Gastrocnemius medialis (tissue), 4 donors: ENCODE results near the gene CYTH1.

Source experiments
- POLR2A ChIP-seq, 2 donors: fragments of 450-650 bp; IDR thresholded peaks; one replicate each; pipeline ENCODE4 v1.6.1; 2017; ENCODE audit warnings: antibody characterized with exemption in 2 of 2, mild to moderate bottlenecking in 2 of 2, moderate library complexity in 2 of 2
- TF ChIP-seq, protein P1 (sequence below), 5 experiments: fragments of 450-650 bp in 3 of 5; fragments of 200-600 bp in 2 of 5; sonication (generic) in 2 of 5; IDR thresholded peaks in 4 of 5; conservative IDR thresholded peaks in 1 of 5; 1 replicate in 4 of 5; 2 replicates in 1 of 5; pipeline ENCODE4 v1.5.1; 2016 to 2019; ENCODE audit warnings: antibody characterized with exemption in 5 of 5, mild to moderate bottlenecking in 3 of 5, moderate library complexity in 3 of 5

DNA sequence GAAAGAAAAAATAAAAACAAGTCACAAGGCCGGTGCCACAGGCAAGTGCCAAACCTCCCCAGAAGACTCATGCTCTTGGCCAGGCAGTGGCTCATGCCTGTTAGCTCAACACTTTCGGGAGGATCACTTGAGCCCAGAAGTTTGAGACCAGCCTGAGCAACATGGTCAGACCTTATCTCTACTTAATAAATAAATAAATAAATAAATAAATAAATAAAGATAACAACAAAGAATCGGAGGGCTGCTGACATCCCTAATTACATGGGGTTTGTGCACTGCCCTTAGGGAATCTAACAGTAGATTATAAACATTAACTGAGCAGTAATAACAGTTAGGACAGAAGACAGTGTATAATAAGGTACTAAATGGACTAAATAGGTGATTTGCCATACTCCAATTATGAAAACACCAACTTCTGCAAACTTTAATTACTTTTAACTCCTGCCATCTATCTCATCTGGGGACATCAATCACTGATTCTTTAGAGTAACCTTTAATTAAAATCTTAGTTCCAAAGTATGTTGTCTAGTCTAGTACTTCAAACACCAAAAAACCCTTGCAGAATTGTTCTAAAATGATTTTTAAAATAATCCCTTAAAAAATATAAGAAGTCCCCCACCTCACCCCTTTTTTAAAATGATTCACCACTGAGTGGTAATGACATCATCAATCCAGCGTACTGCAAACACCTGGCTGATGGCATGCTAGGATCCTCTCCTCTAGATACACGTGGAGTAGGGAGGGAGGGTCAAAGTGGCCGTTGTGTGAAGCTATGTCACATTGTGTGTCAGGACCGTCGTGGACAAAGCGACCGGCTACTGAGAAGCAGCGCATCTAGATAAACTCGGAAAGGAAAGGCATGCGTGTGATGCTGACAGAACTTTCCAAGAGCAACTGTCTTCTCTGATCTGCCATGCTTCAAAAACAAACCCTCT lies 28.5 kb downstream of the CYTH1 start:
- no peak for TF ChIP-seq POLR2A (IDR thresholded peaks at IDR 0.05)
- TF ChIP-seq, protein P1, sequence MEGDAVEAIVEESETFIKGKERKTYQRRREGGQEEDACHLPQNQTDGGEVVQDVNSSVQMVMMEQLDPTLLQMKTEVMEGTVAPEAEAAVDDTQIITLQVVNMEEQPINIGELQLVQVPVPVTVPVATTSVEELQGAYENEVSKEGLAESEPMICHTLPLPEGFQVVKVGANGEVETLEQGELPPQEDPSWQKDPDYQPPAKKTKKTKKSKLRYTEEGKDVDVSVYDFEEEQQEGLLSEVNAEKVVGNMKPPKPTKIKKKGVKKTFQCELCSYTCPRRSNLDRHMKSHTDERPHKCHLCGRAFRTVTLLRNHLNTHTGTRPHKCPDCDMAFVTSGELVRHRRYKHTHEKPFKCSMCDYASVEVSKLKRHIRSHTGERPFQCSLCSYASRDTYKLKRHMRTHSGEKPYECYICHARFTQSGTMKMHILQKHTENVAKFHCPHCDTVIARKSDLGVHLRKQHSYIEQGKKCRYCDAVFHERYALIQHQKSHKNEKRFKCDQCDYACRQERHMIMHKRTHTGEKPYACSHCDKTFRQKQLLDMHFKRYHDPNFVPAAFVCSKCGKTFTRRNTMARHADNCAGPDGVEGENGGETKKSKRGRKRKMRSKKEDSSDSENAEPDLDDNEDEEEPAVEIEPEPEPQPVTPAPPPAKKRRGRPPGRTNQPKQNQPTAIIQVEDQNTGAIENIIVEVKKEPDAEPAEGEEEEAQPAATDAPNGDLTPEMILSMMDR (IDR thresholded peaks at IDR 0.05 in 4 of 5, conservative IDR thresholded peaks at IDR 0.05 in 1 of 5): no peak
